HL-60 (cell line): ENCODE data around the gene TMC3.
A peak's percentile ranks its signal among the peaks of the same experiment; 100 is the strongest.

Experiments
- DNase-seq, 2 experiments: peaks; one replicate each; pipeline ENCODE4 v3.0.0-alpha.2; 2010 to 2020; ENCODE audit warnings: low read depth in 1 of 2, low spot score in 1 of 2
- H3K27ac ChIP-seq: fragments of 250-450 bp; sonication (Bioruptor Pico); replicated peaks from 2 replicates; pipeline ENCODE4 v1.5.1; 2020; ENCODE audit warnings: mild to moderate bottlenecking, moderate library complexity
- H3K27me3 ChIP-seq: fragments of 250-450 bp; sonication (Bioruptor Pico); 2 replicates; pipeline ENCODE4 v1.5.1; 2021; ENCODE audit warnings: mild to moderate bottlenecking, moderate library complexity; ENCODE audit not compliant: insufficient read depth, poor library complexity, severe bottlenecking
- H3K4me3 ChIP-seq: replicated peaks from 2 replicates; pipeline ENCODE4 v1.5.1; 2011; ENCODE audit warnings: mild to moderate bottlenecking, control low read depth, low read length; ENCODE audit not compliant: insufficient read depth
- CTCF ChIP-seq: IDR thresholded peaks from one replicate; pipeline ENCODE4 v1.5.1; 2011; ENCODE audit warnings: low read length, control low read depth, inconsistent platforms; ENCODE audit not compliant: insufficient read depth
- GABPA ChIP-seq: IDR thresholded peaks from 2 replicates; pipeline ENCODE4 v1.6.1; 2012; ENCODE audit warnings: low read depth
- POLR2AphosphoS5 ChIP-seq: IDR thresholded peaks from 2 replicates; pipeline ENCODE4 v1.6.1; 2012; ENCODE audit warnings: low read depth
- REST ChIP-seq: IDR thresholded peaks from 2 replicates; pipeline ENCODE4 v1.6.1; 2012; ENCODE audit warnings: low read depth; ENCODE audit not compliant: insufficient replicate concordance
- SPI1 ChIP-seq: IDR thresholded peaks from 2 replicates; pipeline ENCODE4 v1.6.1; 2012; ENCODE audit warnings: low read depth, mild to moderate bottlenecking, borderline replicate concordance

Gene TMC3

GRCh38 chr15:81296186-81296585 is 77.8 kb downstream of the TMC3 start:
- TF ChIP-seq GABPA (no peak), POLR2AphosphoS5 (no peak), CTCF (no peak), SPI1 (no peak), REST (no peak)
- Histone ChIP-seq H3K4me3 (no peak overlapping the region), H3K27ac (peak overlapping the region; percentile 78)

GRCh38 chr15:81295486-81296121 is 78.4 kb downstream of the TMC3 start:
- TF ChIP-seq SPI1 (no peak), GABPA (no peak)
- Histone ChIP-seq H3K27me3 (no peaks in the 10 kb centered on the region), H3K27ac (peak overlapping the region; percentile 78), H3K4me3 (no peak overlapping the region)
- peak in 1 of 2 experiments; percentile 17 for DNase-seq

More at GRCh38 chr15:81296186-81296585, 77.8 kb downstream of the TMC3 start:
- DNase-seq: no peak
- no peaks in the 10 kb centered on the region for H3K27me3 ChIP-seq

- Histone ChIP-seq H3K27ac (peak overlapping the region; percentile 78), H3K4me3 (no peak overlapping the region), H3K27me3 (no peaks in the 10 kb centered on the region)
- peak in 1 of 2 experiments; percentile 23 for DNase-seq
- TF ChIP-seq GABPA (no peak), REST (no peak), POLR2AphosphoS5 (no peak)
These were observed 79.5 kb downstream of the TMC3 start for GRCh38 chr15:81294516-81294880.

- no peak for TF ChIP-seq GABPA
- TF ChIP-seq SPI1: peak; percentile 94
- Histone ChIP-seq H3K27me3 (no peaks in the 10 kb centered on the region), H3K27ac (peak overlapping the region; percentile 78), H3K4me3 (peak overlapping the region; percentile 27; the same call in 1 of the 2 replicates)
- DNase-seq: peak in 1 of 2 experiments; percentile 82
These were observed 80.1 kb downstream of the TMC3 start for GRCh38 chr15:81293728-81294515.

- TF ChIP-seq CTCF: no peak
- TF ChIP-seq SPI1: no peak
- no peak for TF ChIP-seq GABPA
- TF ChIP-seq REST: no peak
- TF ChIP-seq POLR2AphosphoS5: no peak
- Histone ChIP-seq H3K27ac (no peak overlapping the region), H3K27me3 (no peaks in the 10 kb centered on the region), H3K4me3 (no peak overlapping the region)
- no peak for DNase-seq
These were observed 81.5 kb downstream of the TMC3 start for GRCh38 chr15:81292523-81293001.
